ENCODE measurements around the gene CHRNA10. TPM values are rescaled to one million over a fixed set of nuclear protein-coding genes. Genes with fewer than 3 reads are reported as not detected.

The CHRNA10 gene
- total and polyA plus RNA-seq, 10 of the 15 experiments (the other 5 are each of a cell fraction or from before 2014, with no cell fraction given) = 0.14 to 1.5 (median 0.57) TPM

DNA sequence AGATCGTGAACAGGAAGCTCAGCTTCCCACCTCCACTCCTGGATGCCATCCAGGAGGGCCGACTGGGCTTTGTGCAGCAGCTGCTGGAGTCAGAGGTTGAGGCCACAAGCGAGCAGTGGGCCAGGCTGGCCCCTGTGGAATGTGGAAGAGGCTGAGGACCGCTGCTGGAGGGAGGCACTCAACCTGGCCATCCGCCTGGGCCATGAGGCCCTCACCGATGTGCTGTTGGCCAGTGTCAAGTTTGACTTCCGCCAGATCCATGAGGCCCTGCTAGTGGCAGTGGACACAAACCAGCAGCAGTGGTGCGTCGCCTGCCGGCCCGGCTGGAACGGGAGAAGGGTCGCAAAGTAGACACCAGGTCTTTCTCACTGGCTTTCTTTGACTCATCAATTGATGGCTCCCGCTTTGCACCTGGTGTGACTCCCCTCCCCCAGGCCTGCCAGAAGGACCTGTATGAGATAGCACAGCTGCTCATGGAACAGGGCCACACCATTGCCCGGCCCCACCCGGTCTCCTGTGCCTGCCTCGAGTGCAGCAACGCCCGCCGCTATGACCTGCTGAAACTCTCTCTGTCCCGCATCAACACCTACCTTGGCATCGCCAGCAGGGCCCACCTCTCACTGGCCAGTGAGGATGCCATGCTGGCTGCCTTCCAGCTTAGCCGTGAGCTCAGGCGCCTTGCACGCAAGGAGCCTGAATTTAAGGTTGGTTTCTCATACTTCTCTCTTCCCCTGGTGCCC lies 54.3 kb downstream of the CHRNA10 start:
- ChIA-PET SMC1A (ENCODE audit: uncharacterized antibody, unreplicated experiment) (no interaction called here), POLR2A (no interaction called here), RAD21 (ENCODE audit: unreplicated experiment) (no interaction called here), CTCF (no interaction called here)
- Histone ChIP-seq H3K9me3 (replicated peaks; ENCODE audit: control insufficient read depth, insufficient read depth, low read length) (no peaks in the 10 kb centered on the region; the same call in 2 of the 3 replicates), H3K27ac (ENCODE audit: control insufficient read depth, insufficient read depth) (no peak overlapping the region), H3K4me2 (ENCODE audit: control insufficient read depth, insufficient read depth) (no peak overlapping the region), H2AFZ (ENCODE audit: control insufficient read depth, low read depth, low read length) (no peak overlapping the region), H3K4me1 (ENCODE audit: control insufficient read depth, insufficient read depth, low read length) (peaks cover 10% of the 10 kb centered on the region), H3K4me3 (no peak overlapping the region), H3K9ac (ENCODE audit: control insufficient read depth, insufficient read depth, low read length) (no peak overlapping the region), H3K27me3 (replicated peaks in 1 of 2; ENCODE audit: control insufficient read depth in 2 of 2, insufficient read depth in 2 of 2, low read length in 1 of 2) (no peaks in the 10 kb centered on the region), H3K36me3 (ENCODE audit: control insufficient read depth in 2 of 2, insufficient read depth in 2 of 2, low read length in 1 of 2) (no peaks in the 10 kb centered on the region), H4K20me1 (ENCODE audit: control insufficient read depth, insufficient read depth) (no peaks in the 10 kb centered on the region), H3K79me2 (ENCODE audit: control insufficient read depth, insufficient read depth, low read length) (no peaks in the 10 kb centered on the region)
- DNase-seq (ENCODE audit: low read depth, low spot score) = no peak
- no peak for FAIRE-seq
- no peak for TF ChIP-seq POU2F2 (IDR thresholded peaks at IDR 0.05; ENCODE audit: borderline replicate concordance, low read depth, low read length)
- ATAC-seq = no peak
- no TSS peak for BruUV-seq (replicated peaks)
- intact Hi-C loops (cut with micrococcal nuclease; ENCODE audit: unreplicated experiment) (no loop called here), in situ Hi-C loops (cut with MboI) (no loop called here)
- 76% methylated on average over 25 of the region's 25 CpGs for WGBS (ENCODE audit: insufficient coverage, insufficient replicate concordance, low lambda C conversion rate, missing lambda C conversion rate)

DNA sequence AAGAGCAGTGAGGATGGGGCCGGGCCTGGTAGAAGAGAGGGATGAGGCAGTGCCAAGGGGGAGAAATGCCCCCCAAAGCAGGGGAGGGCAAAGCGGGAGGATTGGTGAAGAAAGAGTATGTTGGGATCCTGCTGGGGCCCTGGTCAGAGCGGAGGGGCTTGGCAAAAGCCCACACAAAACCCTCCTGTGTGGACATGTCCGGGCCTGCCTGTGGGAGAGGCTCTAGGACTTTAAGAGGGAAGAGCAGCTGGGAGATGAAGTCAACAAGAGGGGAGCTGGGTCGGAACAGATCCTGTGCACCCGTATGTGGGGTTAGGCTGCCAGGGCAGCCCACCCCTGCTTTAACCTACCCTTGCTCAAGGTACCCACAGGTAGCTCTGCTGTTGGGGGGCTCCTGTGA lies 55.2 kb downstream of the CHRNA10 start:
- FAIRE-seq = no peak
- no peaks in the 10 kb centered on the region for H4K20me1 ChIP-seq (ENCODE audit: control insufficient read depth, insufficient read depth)
- no peak overlapping the region for H3K4me2 ChIP-seq (ENCODE audit: control insufficient read depth, insufficient read depth)
- H3K36me3 ChIP-seq (ENCODE audit: control insufficient read depth in 2 of 2, insufficient read depth in 2 of 2, low read length in 1 of 2) = no peaks in the 10 kb centered on the region
- H3K9me3 ChIP-seq (replicated peaks; ENCODE audit: control insufficient read depth, insufficient read depth, low read length) = no peaks in the 10 kb centered on the region; the same call in 2 of the 3 replicates
- BruUV-seq (replicated peaks) = no TSS peak
- peaks cover 10% of the 10 kb centered on the region for H3K4me1 ChIP-seq (ENCODE audit: control insufficient read depth, insufficient read depth, low read length)
- H3K27ac ChIP-seq (ENCODE audit: control insufficient read depth, insufficient read depth) = no peak overlapping the region
- in situ Hi-C loops (cut with MboI) (no loop called here), intact Hi-C loops (cut with micrococcal nuclease; ENCODE audit: unreplicated experiment) (no loop called here)
- RAD21 ChIA-PET (ENCODE audit: unreplicated experiment) = no interaction called here
- POLR2A ChIA-PET = no interaction called here
- 77% methylated on average over 6 of the region's 6 CpGs for WGBS (ENCODE audit: insufficient coverage, insufficient replicate concordance, low lambda C conversion rate, missing lambda C conversion rate)
- no peaks in the 10 kb centered on the region for H3K79me2 ChIP-seq (ENCODE audit: control insufficient read depth, insufficient read depth, low read length)
- H3K4me3 ChIP-seq = no peak overlapping the region
- no peak overlapping the region for H2AFZ ChIP-seq (ENCODE audit: control insufficient read depth, low read depth, low read length)
- no peak for DNase-seq (ENCODE audit: low read depth, low spot score)
- H3K9ac ChIP-seq (ENCODE audit: control insufficient read depth, insufficient read depth, low read length) = no peak overlapping the region
- SMC1A ChIA-PET (ENCODE audit: uncharacterized antibody, unreplicated experiment) = no interaction called here
- no peak for ATAC-seq
- CTCF ChIA-PET = interaction anchor here (1.1 to 1.2 kb wide), 2 partner anchors 9 to 193 kb away, joined by 3 read pairs; no protein-coding TSS in a partner anchor
- no peaks in the 10 kb centered on the region for H3K27me3 ChIP-seq (replicated peaks in 1 of 2; ENCODE audit: control insufficient read depth in 2 of 2, insufficient read depth in 2 of 2, low read length in 1 of 2)
- TF ChIP-seq ESRRA (IDR thresholded peaks at IDR 0.05; ENCODE audit: low read length) (no peak), NBN (IDR thresholded peaks at IDR 0.05) (no peak), CBFB (IDR thresholded peaks at IDR 0.05; ENCODE audit: low read depth) (no peak), MTA3 (IDR thresholded peaks at IDR 0.05; ENCODE audit: borderline replicate concordance, low read length) (no peak), NR2C1 (IDR thresholded peaks at IDR 0.05) (no peak), JUND (IDR thresholded peaks at IDR 0.05; ENCODE audit: low read depth, low read length) (no peak), ZBED1 (IDR thresholded peaks at IDR 0.05; ENCODE audit: borderline replicate concordance) (no peak), MEF2B (IDR thresholded peaks at IDR 0.05; ENCODE audit: partially characterized antibody, poor library complexity, severe bottlenecking) (no peak), MYB (IDR thresholded peaks at IDR 0.05; ENCODE audit: borderline replicate concordance, low read depth, low read length) (no peak), HDGF (IDR thresholded peaks at IDR 0.05) (no peak)
- TF ChIP-seq, protein P1, sequence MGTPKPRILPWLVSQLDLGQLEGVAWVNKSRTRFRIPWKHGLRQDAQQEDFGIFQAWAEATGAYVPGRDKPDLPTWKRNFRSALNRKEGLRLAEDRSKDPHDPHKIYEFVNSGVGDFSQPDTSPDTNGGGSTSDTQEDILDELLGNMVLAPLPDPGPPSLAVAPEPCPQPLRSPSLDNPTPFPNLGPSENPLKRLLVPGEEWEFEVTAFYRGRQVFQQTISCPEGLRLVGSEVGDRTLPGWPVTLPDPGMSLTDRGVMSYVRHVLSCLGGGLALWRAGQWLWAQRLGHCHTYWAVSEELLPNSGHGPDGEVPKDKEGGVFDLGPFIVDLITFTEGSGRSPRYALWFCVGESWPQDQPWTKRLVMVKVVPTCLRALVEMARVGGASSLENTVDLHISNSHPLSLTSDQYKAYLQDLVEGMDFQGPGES (IDR thresholded peaks at IDR 0.05) = no peak
- TF ChIP-seq, protein P2, sequence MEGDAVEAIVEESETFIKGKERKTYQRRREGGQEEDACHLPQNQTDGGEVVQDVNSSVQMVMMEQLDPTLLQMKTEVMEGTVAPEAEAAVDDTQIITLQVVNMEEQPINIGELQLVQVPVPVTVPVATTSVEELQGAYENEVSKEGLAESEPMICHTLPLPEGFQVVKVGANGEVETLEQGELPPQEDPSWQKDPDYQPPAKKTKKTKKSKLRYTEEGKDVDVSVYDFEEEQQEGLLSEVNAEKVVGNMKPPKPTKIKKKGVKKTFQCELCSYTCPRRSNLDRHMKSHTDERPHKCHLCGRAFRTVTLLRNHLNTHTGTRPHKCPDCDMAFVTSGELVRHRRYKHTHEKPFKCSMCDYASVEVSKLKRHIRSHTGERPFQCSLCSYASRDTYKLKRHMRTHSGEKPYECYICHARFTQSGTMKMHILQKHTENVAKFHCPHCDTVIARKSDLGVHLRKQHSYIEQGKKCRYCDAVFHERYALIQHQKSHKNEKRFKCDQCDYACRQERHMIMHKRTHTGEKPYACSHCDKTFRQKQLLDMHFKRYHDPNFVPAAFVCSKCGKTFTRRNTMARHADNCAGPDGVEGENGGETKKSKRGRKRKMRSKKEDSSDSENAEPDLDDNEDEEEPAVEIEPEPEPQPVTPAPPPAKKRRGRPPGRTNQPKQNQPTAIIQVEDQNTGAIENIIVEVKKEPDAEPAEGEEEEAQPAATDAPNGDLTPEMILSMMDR (IDR thresholded peaks at IDR 0.05 in 2 of 3, conservative IDR thresholded peaks at IDR 0.05 in 1 of 3; ENCODE audit: control insufficient read depth in 2 of 3, extremely low read depth in 1 of 3, insufficient read depth in 1 of 3, low read depth in 3 of 3, low read length in 3 of 3) = no peak

Data from GM12878 (cell line).